Kasumi-1 (cell line): ENCODE measurements around the gene SLC36A2.
"Not testable (repeated sequence)": the region's sequence is repeated elsewhere in the genome, so short reads cannot be mapped to it uniquely, and the experiment has no call there.

Experiments used
- DNase-seq, 2 experiments: peaks; one replicate each; lab custom pipeline; 2025; lab: John Stamatoyannopoulos, UW

Gene SLC36A2

GRCh38 chr5:151326266-151326665 lies 21.1 kb downstream of the SLC36A2 start:
- DNase-seq: no peak

GRCh38 chr5:151320481-151320880 lies 26.9 kb downstream of the SLC36A2 start:
- DNase-seq: no peak

- peak; percentile 31 to 35 for DNase-seq
Observed at GRCh38 chr5:151318850-151319732, 28.3 kb downstream of the SLC36A2 start.

- DNase-seq: no peak
Observed at GRCh38 chr5:151317871-151318270, 29.5 kb downstream of the SLC36A2 start.

GRCh38 chr5:151315998-151316597 lies 31.3 kb downstream of the SLC36A2 start:
- DNase-seq: peak; percentile 22 to 54

GRCh38 chr5:151313357-151313756 lies 34.0 kb downstream of the SLC36A2 start:
- no peak for DNase-seq

DNA sequence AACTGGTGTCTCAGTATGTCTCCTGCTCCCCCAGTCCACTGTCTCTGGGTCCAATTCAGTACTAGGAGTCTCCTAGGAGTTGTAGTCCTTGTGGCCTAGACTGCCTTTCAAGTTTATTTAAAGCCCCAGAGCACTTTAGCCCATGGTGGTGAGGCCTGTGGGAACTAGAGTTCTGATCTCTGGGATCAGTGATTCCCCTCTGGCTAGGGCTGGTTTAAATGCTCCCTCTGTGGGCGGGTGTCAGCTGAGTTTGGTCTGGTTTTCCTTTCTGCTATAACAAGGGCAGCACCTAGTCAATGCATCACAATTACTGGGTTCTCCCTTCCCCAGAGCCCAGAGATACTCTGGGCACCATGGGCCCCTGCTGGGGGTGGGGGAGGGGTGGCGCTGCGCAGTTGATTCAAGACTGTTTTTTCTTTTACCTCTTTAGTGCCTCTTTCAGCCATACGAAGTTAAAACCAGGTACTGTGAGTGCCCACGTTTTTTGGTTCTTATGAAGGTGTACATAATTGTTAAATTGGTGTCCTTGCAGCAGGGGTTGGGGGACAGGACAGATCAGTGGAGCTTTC lies 34.5 kb downstream of the SLC36A2 start:
- no peak for DNase-seq

- DNase-seq: no peak
Observed at GRCh38 chr5:151310932-151311331, 36.4 kb downstream of the SLC36A2 start.

GRCh38 chr5:151309821-151310220 lies 37.5 kb downstream of the SLC36A2 start:
- not testable (repeated sequence) for DNase-seq

GRCh38 chr5:151309266-151309665 lies 38.1 kb downstream of the SLC36A2 start:
- DNase-seq: not testable (repeated sequence)

GRCh38 chr5:151303666-151304065 lies 43.7 kb downstream of the SLC36A2 start, which contains the start of gene SLC36A3:
SLC36A3 (minus strand) TSS chr5:151303766; CDS start chr5:151303354, 412 bp downstream.
- no peak for DNase-seq

- DNase-seq: peak; percentile 59
Observed at GRCh38 chr5:151298063-151298855, 49.1 kb downstream of the SLC36A2 start.

DNA sequence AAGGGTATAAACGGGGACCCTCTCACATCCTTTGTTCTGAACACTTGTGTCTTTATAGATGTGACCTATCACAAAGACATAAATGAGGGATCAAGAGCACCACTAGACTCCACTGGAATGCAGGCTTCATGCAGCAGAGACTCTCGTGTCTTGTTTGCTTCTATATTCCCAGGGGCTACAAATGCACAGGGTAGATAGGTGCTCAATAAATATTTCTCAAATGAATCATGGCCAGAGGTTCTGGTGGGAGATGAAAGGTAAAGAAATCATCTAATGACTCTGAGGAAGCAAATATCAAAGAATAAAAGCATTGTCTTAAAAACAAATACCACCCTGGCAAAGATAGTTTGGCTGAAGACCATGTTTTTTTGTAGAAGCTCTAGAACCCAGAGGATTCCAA lies 50.4 kb downstream of the SLC36A2 start:
- DNase-seq: no peak

DNA sequence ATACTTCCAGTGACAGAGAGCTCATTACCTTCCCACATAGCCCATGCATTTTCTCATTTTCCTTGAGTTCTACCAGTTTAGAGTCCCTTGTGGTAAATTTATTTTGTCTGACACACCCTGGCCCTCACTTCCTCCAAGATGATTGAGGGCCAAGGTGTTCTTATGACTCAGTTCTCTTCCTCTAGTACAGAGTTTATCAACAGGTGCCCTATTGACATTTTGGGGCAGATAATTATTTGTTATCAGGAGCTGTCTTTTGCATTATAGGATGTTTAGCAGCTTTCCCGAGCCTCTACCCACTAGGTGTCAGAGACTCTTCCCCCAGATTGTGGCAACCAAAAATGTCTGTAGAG lies 50.9 kb downstream of the SLC36A2 start:
- DNase-seq: no peak

DNA sequence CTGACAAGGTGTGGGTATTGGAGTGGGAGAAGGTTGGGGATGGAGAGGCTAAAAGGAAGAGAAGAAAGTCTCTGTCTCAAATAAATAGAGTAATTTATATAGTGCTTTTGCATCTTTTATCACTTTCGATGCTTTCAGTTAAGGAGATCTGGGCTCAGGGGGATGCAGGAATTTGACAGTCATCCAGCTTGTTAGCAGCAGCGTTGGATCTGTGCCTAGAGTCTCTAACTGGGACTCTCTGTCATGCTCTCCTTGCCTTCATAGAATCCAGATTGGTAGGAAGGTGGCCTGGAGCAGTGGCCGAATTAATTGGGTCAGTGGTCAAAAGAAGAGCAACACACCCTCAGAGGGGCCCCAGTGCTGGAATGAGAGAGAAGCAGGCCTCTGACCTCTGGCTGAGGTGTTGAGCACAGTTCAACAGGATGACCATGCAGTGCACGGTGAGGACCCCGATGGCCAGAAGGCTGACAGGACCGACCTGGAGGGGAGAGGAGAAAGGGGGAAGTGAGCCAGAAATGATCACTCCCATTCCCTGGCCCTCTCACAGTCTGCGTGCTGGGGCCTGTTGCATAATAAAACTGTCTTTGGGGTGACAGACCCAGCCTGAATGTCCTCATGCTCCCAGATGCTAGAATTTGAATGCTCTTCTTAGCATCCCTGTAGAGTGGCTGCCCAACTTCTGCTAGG lies 51.4 kb downstream of the SLC36A2 start:
- DNase-seq: no peak

GRCh38 chr5:151295138-151295537 lies 52.2 kb downstream of the SLC36A2 start:
- no peak for DNase-seq

DNA sequence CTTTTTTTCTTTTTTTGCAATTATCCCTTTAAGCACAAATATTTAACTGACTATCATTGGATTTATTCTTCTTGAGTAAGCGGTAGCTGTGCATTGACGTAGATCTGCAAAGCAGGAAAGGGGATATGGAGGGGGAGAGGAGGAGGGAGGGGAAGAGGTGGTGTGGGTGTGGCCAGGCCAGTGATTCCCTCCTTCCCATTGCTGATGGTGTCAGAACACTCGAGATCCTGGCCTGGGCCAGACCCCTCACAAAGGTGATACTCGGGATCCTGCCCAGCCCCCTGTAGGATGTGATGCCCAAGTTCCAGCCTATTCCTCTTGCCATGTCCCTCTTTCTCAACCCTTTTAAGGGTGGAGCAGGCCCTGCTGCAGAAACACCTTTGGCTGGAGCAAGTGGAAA lies 53.7 kb downstream of the SLC36A2 start:
- no peak for DNase-seq

GRCh38 chr5:151288180-151288579 lies 59.2 kb downstream of the SLC36A2 start:
- no peak for DNase-seq

DNA sequence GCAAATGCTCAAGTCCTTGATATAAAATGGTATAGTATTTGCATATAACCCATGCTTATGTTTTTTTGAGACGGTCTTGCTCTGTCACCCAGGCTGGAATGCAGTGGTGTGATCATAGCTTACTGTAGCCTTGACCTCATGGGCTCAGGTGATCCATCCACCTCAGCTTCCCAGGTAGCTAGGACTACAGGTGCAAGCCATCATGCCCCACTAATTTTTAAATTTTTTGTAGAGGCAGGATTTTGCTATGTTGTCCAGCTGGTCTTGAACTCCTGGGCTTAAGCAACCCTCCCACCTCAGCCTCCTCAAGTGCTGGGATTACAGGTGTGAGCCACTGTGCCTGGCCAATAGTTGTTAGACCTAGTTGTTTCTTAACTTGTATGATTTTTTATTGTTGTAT lies 61.1 kb downstream of the SLC36A2 start:
- no peak for DNase-seq

DNA sequence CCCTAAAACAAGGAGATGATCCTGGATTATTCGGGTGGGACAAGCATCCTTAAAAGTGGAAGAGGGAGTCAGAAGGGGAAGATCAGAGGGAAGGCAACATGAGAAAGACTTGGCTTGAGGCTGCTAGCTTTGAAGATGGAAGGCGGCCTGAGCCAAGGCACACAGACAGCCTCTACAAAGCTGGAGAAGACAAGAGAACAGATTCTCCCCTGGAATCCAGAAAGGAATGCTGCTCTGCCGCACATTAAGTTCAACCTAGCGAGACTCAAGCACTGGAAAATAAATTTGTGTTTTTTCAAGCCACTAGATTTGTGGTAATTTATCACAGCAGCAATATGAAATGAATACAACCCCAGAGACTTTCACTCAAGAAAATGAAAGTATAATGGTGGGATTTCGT lies 61.7 kb downstream of the SLC36A2 start:
- no peak for DNase-seq

GRCh38 chr5:151284392-151284967 lies 62.9 kb downstream of the SLC36A2 start:
- peak; percentile 2 to 19 for DNase-seq
